SJSA1 (cell line): Measurements from ENCODE around the gene KIFBP. TPM values are rescaled to one million over a fixed set of nuclear protein-coding genes. Genes with fewer than 3 reads are reported as not detected.
A peak's percentile ranks its signal among the peaks of the same experiment; 100 is the strongest.
"Not testable (repeated sequence)": the region's sequence is repeated elsewhere in the genome, so short reads cannot be mapped to it uniquely, and the experiment has no call there.

Experiments
- DNase-seq, 2 experiments: peaks; one replicate each; pipeline ENCODE4 v3.0.0-alpha.2; 2015 to 2020; ENCODE audit warnings: low spot score in 2 of 2, low read depth in 1 of 2
- H3K27ac ChIP-seq: fragments of 250-450 bp; sonication (Bioruptor Pico); 2 replicates; pipeline ENCODE4 v1.5.1; 2020; ENCODE audit warnings: mild to moderate bottlenecking, moderate library complexity
- H3K27me3 ChIP-seq: fragments of 250-450 bp; sonication (Bioruptor Pico); replicated peaks from 2 replicates; pipeline ENCODE4 v1.5.1; 2020; ENCODE audit warnings: mild to moderate bottlenecking, moderate library complexity
- H3K36me3 ChIP-seq: fragments of 250-450 bp; sonication (Bioruptor Pico); 2 replicates; pipeline ENCODE4 v1.5.1; 2020; ENCODE audit warnings: mild to moderate bottlenecking
- H3K4me1 ChIP-seq: fragments of 250-450 bp; sonication (Bioruptor Pico); replicated peaks from 2 replicates; pipeline ENCODE4 v1.6.1; 2021; ENCODE audit warnings: mild to moderate bottlenecking
- H3K4me3 ChIP-seq: fragments of 250-450 bp; sonication (Bioruptor Pico); 2 replicates; pipeline ENCODE4 v1.5.1; 2020; ENCODE audit warnings: mild to moderate bottlenecking
- H3K9me3 ChIP-seq: fragments of 250-450 bp; sonication (Bioruptor Pico); replicated peaks from 2 replicates; pipeline ENCODE4 v1.5.1; 2020; ENCODE audit warnings: mild to moderate bottlenecking
- total RNA-seq: library from RNA; depleted of rRNA; stranded (reverse); fragments of >200 nt; shearing (Covaris generic); gene quantifications from 2 replicates; pipeline ENCODE4 v1.2.3, GENCODE V29; 2014; rRNA removed

Gene KIFBP, protein sequence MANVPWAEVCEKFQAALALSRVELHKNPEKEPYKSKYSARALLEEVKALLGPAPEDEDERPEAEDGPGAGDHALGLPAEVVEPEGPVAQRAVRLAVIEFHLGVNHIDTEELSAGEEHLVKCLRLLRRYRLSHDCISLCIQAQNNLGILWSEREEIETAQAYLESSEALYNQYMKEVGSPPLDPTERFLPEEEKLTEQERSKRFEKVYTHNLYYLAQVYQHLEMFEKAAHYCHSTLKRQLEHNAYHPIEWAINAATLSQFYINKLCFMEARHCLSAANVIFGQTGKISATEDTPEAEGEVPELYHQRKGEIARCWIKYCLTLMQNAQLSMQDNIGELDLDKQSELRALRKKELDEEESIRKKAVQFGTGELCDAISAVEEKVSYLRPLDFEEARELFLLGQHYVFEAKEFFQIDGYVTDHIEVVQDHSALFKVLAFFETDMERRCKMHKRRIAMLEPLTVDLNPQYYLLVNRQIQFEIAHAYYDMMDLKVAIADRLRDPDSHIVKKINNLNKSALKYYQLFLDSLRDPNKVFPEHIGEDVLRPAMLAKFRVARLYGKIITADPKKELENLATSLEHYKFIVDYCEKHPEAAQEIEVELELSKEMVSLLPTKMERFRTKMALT
- total RNA-seq: 65.4 and 73.4 TPM in 2 replicates

GRCh38 chr10:68988530-68989316 is at the start of gene KIFBP:
Gene KIFBP (plus strand): TSS chr10:68988803. CDS start chr10:68988833, 30 bp downstream.
- peak; percentile 94 for DNase-seq

GRCh38 chr10:68938884-68939283 is 49.7 kb upstream of the KIFBP start:
- DNase-seq: no peak
- peaks cover 73% of the 10 kb centered on the region for H3K36me3 ChIP-seq
- H3K4me3 ChIP-seq: no peak overlapping the region
- no peaks in the 10 kb centered on the region for H3K9me3 ChIP-seq
- no peaks in the 10 kb centered on the region for H3K4me1 ChIP-seq
- no peak overlapping the region for H3K27ac ChIP-seq
- H3K27me3 ChIP-seq: no peaks in the 10 kb centered on the region

More at GRCh38 chr10:68988530-68989316, at the start of gene KIFBP:
- Histone ChIP-seq H3K4me1 (peaks cover 18% of the 10 kb centered on the region), H3K9me3 (no peaks in the 10 kb centered on the region), H3K36me3 (peaks cover 33% of the 10 kb centered on the region), H3K27ac (peak within 1 kb of the TSS; percentile 40), H3K27me3 (no peaks in the 10 kb centered on the region), H3K4me3 (peak within 1 kb of the TSS; percentile 77)

- not testable (repeated sequence) for H3K9me3 ChIP-seq, H3K4me1 ChIP-seq, DNase-seq, H3K27ac ChIP-seq, H3K4me3 ChIP-seq, H3K27me3 ChIP-seq
- peaks cover 70% of the 10 kb centered on the region for H3K36me3 ChIP-seq
These were observed 47.7 kb upstream of the KIFBP start for GRCh38 chr10:68940917-68941316.

DNA sequence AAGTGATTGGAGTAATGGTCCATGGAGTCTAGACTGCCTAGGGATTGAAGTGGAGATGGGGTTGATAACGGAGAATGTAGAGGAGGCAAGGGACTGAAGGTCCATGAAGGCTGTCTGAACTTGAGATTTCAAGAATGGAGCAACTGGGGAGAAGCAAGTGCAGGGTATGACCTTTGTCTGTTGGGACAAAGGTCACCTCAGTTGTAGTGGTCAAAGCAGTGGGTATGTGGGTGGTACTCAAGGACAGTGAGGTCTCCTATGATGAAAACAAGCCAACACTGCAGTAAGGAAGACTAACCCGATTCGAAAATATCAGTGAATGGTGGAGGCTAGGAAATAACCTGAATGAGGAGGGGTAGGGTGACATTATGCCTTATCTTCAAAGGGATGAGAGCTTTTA is 38.0 kb upstream of the KIFBP start:
- Histone ChIP-seq H3K9me3 (no peaks in the 10 kb centered on the region), H3K27me3 (no peaks in the 10 kb centered on the region), H3K4me1 (no peaks in the 10 kb centered on the region), H3K4me3 (no peak overlapping the region), H3K27ac (no peak overlapping the region), H3K36me3 (peaks cover 40% of the 10 kb centered on the region)
- no peak for DNase-seq

GRCh38 chr10:68954904-68955303 is 33.7 kb upstream of the KIFBP start:
- no peak for DNase-seq
- no peak overlapping the region for H3K4me3 ChIP-seq
- H3K27ac ChIP-seq: no peak overlapping the region
- H3K9me3 ChIP-seq: no peaks in the 10 kb centered on the region
- H3K4me1 ChIP-seq: peaks cover 9% of the 10 kb centered on the region; the same call in 1 of the 2 replicates
- no peaks in the 10 kb centered on the region for H3K27me3 ChIP-seq
- peaks cover 46% of the 10 kb centered on the region for H3K36me3 ChIP-seq

DNA sequence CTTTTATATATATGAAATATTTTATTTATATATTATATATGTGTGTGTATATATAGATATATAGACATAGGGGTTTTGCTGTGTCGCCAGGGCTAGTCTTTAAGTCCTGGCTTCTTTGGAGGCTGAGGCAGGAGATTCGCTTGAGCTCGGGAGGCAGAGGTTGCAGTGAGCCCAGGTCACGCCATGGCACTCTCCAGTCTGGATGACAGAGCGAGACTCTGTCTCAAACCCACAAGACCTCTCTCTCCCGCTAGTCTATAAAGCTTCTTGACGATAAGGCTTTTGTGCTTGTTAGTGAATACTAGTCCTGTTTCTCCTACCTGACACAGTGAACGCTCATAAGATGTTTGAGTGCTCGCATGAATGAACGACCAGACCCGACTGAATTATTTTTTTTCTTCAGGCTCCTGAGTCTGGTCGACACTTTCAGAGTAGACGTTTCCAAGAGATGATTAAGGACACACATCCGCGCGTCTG is 33.2 kb upstream of the KIFBP start:
- H3K4me1 ChIP-seq: peaks cover 9% of the 10 kb centered on the region; the same call in 1 of the 2 replicates
- peak overlapping the region; percentile 84 for H3K4me3 ChIP-seq
- H3K27me3 ChIP-seq: no peaks in the 10 kb centered on the region
- peak overlapping the region; percentile 76 for H3K27ac ChIP-seq
- H3K9me3 ChIP-seq: no peaks in the 10 kb centered on the region
- H3K36me3 ChIP-seq: peaks cover 46% of the 10 kb centered on the region
- DNase-seq: no peak

DNA sequence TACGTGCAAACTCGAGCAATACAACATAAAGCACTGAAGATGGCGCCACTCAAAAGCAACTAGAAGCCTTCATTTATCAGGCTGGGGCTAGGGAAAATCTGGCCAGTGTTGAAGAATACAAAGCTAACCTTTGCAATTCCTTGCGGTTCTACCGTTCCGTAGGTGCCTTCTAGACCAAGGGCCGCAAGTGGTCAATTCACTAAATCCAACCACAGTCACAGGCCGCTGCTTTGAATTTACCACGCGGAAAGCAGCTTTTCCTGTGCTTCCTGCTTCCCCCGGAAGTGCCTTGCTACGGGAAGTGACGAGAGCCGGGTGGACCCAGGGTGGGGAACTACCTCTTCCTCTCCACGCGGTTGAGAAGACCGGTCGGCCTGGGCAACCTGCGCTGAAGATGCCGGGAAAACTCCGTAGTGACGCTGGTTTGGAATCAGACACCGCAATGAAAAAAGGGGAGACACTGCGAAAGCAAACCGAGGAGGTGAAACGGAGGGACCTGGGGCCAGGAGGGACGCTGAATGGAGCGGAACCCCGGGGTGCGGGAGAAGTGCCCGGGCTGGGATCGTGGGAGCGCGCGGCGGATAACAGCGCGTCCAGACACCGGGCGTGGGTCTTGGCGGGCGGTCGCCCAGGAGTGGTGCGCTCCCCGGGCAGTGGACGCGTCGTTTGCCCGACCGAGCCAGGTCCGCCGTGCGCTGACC is 32.6 kb upstream of the KIFBP start, which contains the start of gene DDX21:
Gene DDX21 (plus strand): TSS at position 339 of the 701 bp plus-strand sequence. CDS start 56 bp downstream, at position 395.
- peak; percentile 93 for DNase-seq
- peak within 1 kb of the TSS; percentile 76 for H3K27ac ChIP-seq
- H3K36me3 ChIP-seq: peaks cover 48% of the 10 kb centered on the region
- no peaks in the 10 kb centered on the region for H3K27me3 ChIP-seq
- no peaks in the 10 kb centered on the region for H3K9me3 ChIP-seq
- peak within 1 kb of the TSS; percentile 84 for H3K4me3 ChIP-seq
- peaks cover 9% of the 10 kb centered on the region; the same call in 1 of the 2 replicates for H3K4me1 ChIP-seq

DNA sequence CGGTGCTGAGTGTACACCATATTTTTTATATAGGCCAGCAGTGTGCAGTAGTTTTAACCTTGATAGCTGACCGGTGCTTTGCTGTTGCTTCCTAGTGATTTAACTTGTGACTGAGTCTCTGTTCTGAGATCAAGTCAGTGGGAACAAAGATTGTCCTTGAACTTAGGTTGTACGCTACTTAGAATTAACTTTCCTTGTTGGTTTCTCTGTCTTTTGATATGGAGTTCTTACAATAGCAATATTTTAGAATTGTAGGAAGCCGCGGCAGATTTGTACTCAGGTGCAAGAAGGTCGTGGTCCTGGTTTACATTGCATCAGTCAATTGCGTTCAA is 31.4 kb upstream of the KIFBP start:
- H3K4me1 ChIP-seq: peaks cover 9% of the 10 kb centered on the region; the same call in 1 of the 2 replicates
- peaks cover 59% of the 10 kb centered on the region for H3K36me3 ChIP-seq
- no peaks in the 10 kb centered on the region for H3K27me3 ChIP-seq
- H3K9me3 ChIP-seq: no peaks in the 10 kb centered on the region
- H3K27ac ChIP-seq: peak overlapping the region; percentile 76
- H3K4me3 ChIP-seq: peak overlapping the region; percentile 84
- no peak for DNase-seq

- DNase-seq: no peak
- H3K27ac ChIP-seq: no peak overlapping the region
- H3K27me3 ChIP-seq: no peaks in the 10 kb centered on the region
- H3K9me3 ChIP-seq: no peaks in the 10 kb centered on the region
- peak overlapping the region; percentile 84 for H3K4me3 ChIP-seq
- peaks cover 63% of the 10 kb centered on the region for H3K36me3 ChIP-seq
- H3K4me1 ChIP-seq: peaks cover 9% of the 10 kb centered on the region; the same call in 1 of the 2 replicates
These were observed 30.9 kb upstream of the KIFBP start for GRCh38 chr10:68957654-68958053.

- no peak overlapping the region for H3K27ac ChIP-seq
- H3K9me3 ChIP-seq: no peaks in the 10 kb centered on the region
- no peak overlapping the region for H3K4me3 ChIP-seq
- peaks cover 9% of the 10 kb centered on the region; the same call in 1 of the 2 replicates for H3K4me1 ChIP-seq
- DNase-seq: no peak
- H3K36me3 ChIP-seq: peaks cover 83% of the 10 kb centered on the region
- H3K27me3 ChIP-seq: no peaks in the 10 kb centered on the region
These were observed 28.7 kb upstream of the KIFBP start for GRCh38 chr10:68959695-68960527.

GRCh38 chr10:68963151-68963550 is 25.5 kb upstream of the KIFBP start:
- DNase-seq: no peak
- H3K36me3 ChIP-seq: peaks cover 98% of the 10 kb centered on the region
- no peaks in the 10 kb centered on the region for H3K27me3 ChIP-seq

GRCh38 chr10:68973975-68974374 is 14.6 kb upstream of the KIFBP start:
- no peaks in the 10 kb centered on the region for H3K27me3 ChIP-seq
- peaks cover 100% of the 10 kb centered on the region for H3K36me3 ChIP-seq
- no peak overlapping the region for H3K4me3 ChIP-seq
- DNase-seq: no peak
- no peaks in the 10 kb centered on the region for H3K4me1 ChIP-seq
- no peaks in the 10 kb centered on the region for H3K9me3 ChIP-seq
- H3K27ac ChIP-seq: no peak overlapping the region

More at GRCh38 chr10:68963151-68963550, 25.5 kb upstream of the KIFBP start:
- Histone ChIP-seq H3K27ac (no peak overlapping the region), H3K9me3 (no peaks in the 10 kb centered on the region), H3K4me3 (no peak overlapping the region), H3K4me1 (no peaks in the 10 kb centered on the region)
